ENCODE measurements around the gene SERPINA5.
A peak's percentile ranks its signal among the peaks of the same experiment; 100 is the strongest.
"Not testable (repeated sequence)": the region's sequence is repeated elsewhere in the genome, so short reads cannot be mapped to it uniquely, and the experiment has no call there.

SERPINA5 gene

GRCh38 chr14:94632305-94632590 is 51.0 kb downstream of the SERPINA5 start:
- H3K4me3 ChIP-seq (ENCODE audit: low read depth, low read length) = no peak overlapping the region
- TF ChIP-seq MYC (IDR thresholded peaks at IDR 0.05; ENCODE audit: low read depth, low read length) = no peak
- TF ChIP-seq POLR2A (IDR thresholded peaks at IDR 0.05; ENCODE audit: extremely low read depth, insufficient read length) = no peak
- TF ChIP-seq, protein P1, sequence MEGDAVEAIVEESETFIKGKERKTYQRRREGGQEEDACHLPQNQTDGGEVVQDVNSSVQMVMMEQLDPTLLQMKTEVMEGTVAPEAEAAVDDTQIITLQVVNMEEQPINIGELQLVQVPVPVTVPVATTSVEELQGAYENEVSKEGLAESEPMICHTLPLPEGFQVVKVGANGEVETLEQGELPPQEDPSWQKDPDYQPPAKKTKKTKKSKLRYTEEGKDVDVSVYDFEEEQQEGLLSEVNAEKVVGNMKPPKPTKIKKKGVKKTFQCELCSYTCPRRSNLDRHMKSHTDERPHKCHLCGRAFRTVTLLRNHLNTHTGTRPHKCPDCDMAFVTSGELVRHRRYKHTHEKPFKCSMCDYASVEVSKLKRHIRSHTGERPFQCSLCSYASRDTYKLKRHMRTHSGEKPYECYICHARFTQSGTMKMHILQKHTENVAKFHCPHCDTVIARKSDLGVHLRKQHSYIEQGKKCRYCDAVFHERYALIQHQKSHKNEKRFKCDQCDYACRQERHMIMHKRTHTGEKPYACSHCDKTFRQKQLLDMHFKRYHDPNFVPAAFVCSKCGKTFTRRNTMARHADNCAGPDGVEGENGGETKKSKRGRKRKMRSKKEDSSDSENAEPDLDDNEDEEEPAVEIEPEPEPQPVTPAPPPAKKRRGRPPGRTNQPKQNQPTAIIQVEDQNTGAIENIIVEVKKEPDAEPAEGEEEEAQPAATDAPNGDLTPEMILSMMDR (IDR thresholded peaks at IDR 0.05; ENCODE audit: low read depth, low read length) = no peak
- TF ChIP-seq, protein P2, sequence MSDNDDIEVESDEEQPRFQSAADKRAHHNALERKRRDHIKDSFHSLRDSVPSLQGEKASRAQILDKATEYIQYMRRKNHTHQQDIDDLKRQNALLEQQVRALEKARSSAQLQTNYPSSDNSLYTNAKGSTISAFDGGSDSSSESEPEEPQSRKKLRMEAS (IDR thresholded peaks at IDR 0.05; ENCODE audit: low read depth, low read length) = no peak
- DNase-seq (ENCODE audit: low read depth) = no peak

DNA sequence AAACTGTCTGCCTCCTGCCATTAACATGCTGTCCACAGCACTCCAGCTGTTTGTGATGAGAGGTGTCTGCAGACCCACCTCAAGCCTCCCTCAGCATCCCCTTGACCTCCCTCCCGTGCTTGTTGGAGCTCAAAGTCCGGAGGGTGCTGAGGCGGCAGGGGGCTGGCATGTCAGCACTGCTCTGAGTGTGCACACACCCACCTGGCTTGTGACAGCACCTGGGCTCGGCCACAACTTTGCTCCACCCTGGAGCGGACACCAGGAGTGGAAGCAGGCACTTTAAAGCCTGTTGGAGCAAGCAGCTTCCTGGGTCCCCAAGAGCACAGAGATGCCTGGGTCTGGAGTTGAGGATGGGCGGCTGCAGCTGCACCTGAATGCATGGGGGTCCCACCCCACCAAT is 51.9 kb downstream of the SERPINA5 start:
- TF ChIP-seq POLR2A (IDR thresholded peaks at IDR 0.05; ENCODE audit: extremely low read depth, insufficient read length) = no peak
- TF ChIP-seq, protein P1 (IDR thresholded peaks at IDR 0.05; ENCODE audit: low read depth, low read length) = no peak
- TF ChIP-seq, protein P2 (IDR thresholded peaks at IDR 0.05; ENCODE audit: low read depth, low read length) = no peak
- H3K4me3 ChIP-seq (ENCODE audit: low read depth, low read length) = no peak overlapping the region
- no peak for DNase-seq (ENCODE audit: low read depth)

DNA sequence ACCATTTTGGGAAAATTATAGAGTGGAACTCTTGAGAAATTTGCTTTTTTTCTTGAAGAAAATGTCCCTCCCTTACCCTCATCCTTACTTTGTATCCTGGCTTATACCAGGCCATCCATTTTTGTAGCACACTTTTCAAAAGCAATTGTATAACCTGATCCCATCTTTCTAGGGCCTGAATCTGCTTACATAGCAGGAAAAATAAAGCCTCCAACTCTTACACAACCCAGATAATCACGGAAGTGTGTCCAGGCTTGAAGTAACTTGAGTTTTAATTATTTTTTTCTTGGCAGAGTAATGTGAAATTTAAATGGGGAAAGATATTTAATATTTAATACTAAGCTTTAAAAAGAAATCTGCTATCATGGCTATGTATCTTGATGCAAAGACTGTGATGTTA is 53.9 kb downstream of the SERPINA5 start:
- H3K4me3 ChIP-seq (ENCODE audit: low read depth, low read length) = no peak overlapping the region
- TF ChIP-seq, protein P1 (IDR thresholded peaks at IDR 0.05; ENCODE audit: low read depth, low read length) = no peak
- no peak for TF ChIP-seq POLR2A (IDR thresholded peaks at IDR 0.05; ENCODE audit: extremely low read depth, insufficient read length)
- TF ChIP-seq, protein P2 (IDR thresholded peaks at IDR 0.05; ENCODE audit: low read depth, low read length) = no peak
- no peak for TF ChIP-seq MYC (IDR thresholded peaks at IDR 0.05; ENCODE audit: low read depth, low read length)

GRCh38 chr14:94636744-94637412 is 55.7 kb downstream of the SERPINA5 start:
- no peak overlapping the region for H3K4me3 ChIP-seq (ENCODE audit: low read depth, low read length)
- peak; percentile 19 for DNase-seq (ENCODE audit: low read depth)
- TF ChIP-seq, protein P1 (IDR thresholded peaks at IDR 0.05; ENCODE audit: low read depth, low read length) = no peak
- TF ChIP-seq, protein P2 (IDR thresholded peaks at IDR 0.05; ENCODE audit: low read depth, low read length) = no peak

More for the DNA sequence above, 53.9 kb downstream of the SERPINA5 start:
- no peak for DNase-seq (ENCODE audit: low read depth)

GRCh38 chr14:94637814-94638213 is 56.6 kb downstream of the SERPINA5 start:
- H3K4me3 ChIP-seq (ENCODE audit: low read depth, low read length); DNase-seq (ENCODE audit: low read depth): not testable (repeated sequence)

DNA sequence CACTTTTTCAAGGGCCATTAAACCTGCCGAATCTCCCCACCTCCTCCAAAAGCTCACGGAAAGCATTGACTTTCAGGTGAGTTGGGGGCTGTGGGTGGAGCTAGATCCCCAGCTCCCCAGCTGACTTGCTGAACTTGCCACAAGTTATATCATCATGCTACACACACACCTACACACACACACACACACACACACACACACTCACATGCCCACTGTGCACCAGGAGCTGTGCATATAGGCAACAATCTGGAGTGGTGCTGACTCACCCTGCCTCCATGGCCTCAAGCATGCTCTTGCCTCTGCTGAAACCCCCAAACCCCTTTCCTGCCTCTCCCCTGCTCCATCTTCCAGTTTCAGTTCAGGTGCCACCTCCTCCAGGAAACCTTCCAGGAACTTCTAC is 57.1 kb downstream of the SERPINA5 start:
- no peak for DNase-seq (ENCODE audit: low read depth)
- TF ChIP-seq, protein P2 (IDR thresholded peaks at IDR 0.05; ENCODE audit: low read depth, low read length) = no peak
- TF ChIP-seq, protein P1 (IDR thresholded peaks at IDR 0.05; ENCODE audit: low read depth, low read length) = no peak
- TF ChIP-seq POLR2A (IDR thresholded peaks at IDR 0.05; ENCODE audit: extremely low read depth, insufficient read length) = no peak
- no peak for TF ChIP-seq MYC (IDR thresholded peaks at IDR 0.05; ENCODE audit: low read depth, low read length)

More for the DNA sequence above, 57.1 kb downstream of the SERPINA5 start:
- no peak overlapping the region for H3K4me3 ChIP-seq (ENCODE audit: low read depth, low read length)

Measured in NB4 (cell line).